PC-3 (cell line): ENCODE measurements around the gene FXYD5. TPM values are rescaled to one million over a fixed set of nuclear protein-coding genes. Genes with fewer than 3 reads are reported as not detected.

Experiments used
- ATAC-seq: fragments of 200-7000 bp; cut with Tn5 transposase; 2 replicates; pipeline ENCODE4 v1.9.1; 2020; ENCODE audit warnings: mild to moderate bottlenecking, moderate library complexity
- BruUV-seq: library from RNA; stranded (reverse); fragments of 400-500 nt; replicated peaks from 2 replicates; lab custom pipeline; 2021; lab: Mats Ljungman, UMichigan
- CTCF ChIA-PET: fragments of 300-600 bp; sonication (Branson Sonifier 250); formaldehyde crosslinking; loops from one replicate; lab custom pipeline; 2022; ENCODE audit warnings: antibody characterized with exemption; lab: Charles Lee
- POLR2A ChIA-PET: fragments of 300-600 bp; sonication (Branson Sonifier 250); formaldehyde crosslinking; loops from one replicate; lab custom pipeline; 2022; ENCODE audit warnings: antibody characterized with exemption; ENCODE audit not compliant: unreplicated experiment; lab: Charles Lee
- DNase-seq: peaks from one replicate; pipeline ENCODE4 v3.0.0-alpha.2; 2015
- H2AFZ ChIP-seq: fragments of 300-600 bp; sonication (generic); 2 replicates; pipeline ENCODE4 v1.6.0; 2016; ENCODE audit warnings: antibody characterized with exemption, low read length
- H3F3A ChIP-seq: fragments of 300-600 bp; sonication (generic); one replicate; pipeline ENCODE4 v1.6.0; 2017; ENCODE audit warnings: antibody characterized with exemption, low read length, control low read depth, mild to moderate bottlenecking; ENCODE audit not compliant: unreplicated experiment
- H3K27ac ChIP-seq: fragments of 300-600 bp; sonication (generic); 2 replicates; pipeline ENCODE4 v1.5.1; 2016; ENCODE audit warnings: mild to moderate bottlenecking, low read length
- H3K27me3 ChIP-seq: fragments of 300-600 bp; sonication (generic); 2 replicates; pipeline ENCODE4 v1.6.1; 2016; ENCODE audit warnings: low read length, mixed read lengths
- H3K36me3 ChIP-seq: fragments of 300-600 bp; sonication (generic); 2 replicates; pipeline ENCODE4 v1.6.1; 2016; ENCODE audit warnings: low read depth, mixed run types, low read length, mixed read lengths
- H3K4me1 ChIP-seq: fragments of 300-600 bp; sonication (generic); 2 replicates; pipeline ENCODE4 v1.5.1; 2016; ENCODE audit warnings: low read length; ENCODE audit not compliant: insufficient read depth
- H3K4me2 ChIP-seq: fragments of 300-600 bp; sonication (generic); 2 replicates; pipeline ENCODE4 v1.6.0; 2016; ENCODE audit warnings: low read length
- H3K4me3 ChIP-seq: fragments of 300-600 bp; sonication (generic); 2 replicates; pipeline ENCODE4 v1.5.1; 2016; ENCODE audit warnings: mild to moderate bottlenecking, low read length, mixed read lengths
- H3K79me2 ChIP-seq: fragments of 300-600 bp; sonication (generic); 2 replicates; pipeline ENCODE4 v1.6.1; 2017; ENCODE audit warnings: low read length, mixed read lengths
- H3K9ac ChIP-seq: fragments of 300-600 bp; sonication (generic); 2 replicates; pipeline ENCODE4 v1.6.0; 2016; ENCODE audit warnings: mild to moderate bottlenecking, low read length
- H3K9me2 ChIP-seq: fragments of 300-600 bp; sonication (generic); replicated peaks from 2 replicates; pipeline ENCODE4 v1.6.1; 2016; ENCODE audit warnings: mixed run types, low read length, mixed read lengths
- H3K9me3 ChIP-seq: fragments of 300-600 bp; sonication (generic); 2 replicates; pipeline ENCODE4 v1.6.1; 2016; ENCODE audit warnings: low read length, mixed read lengths
- H4K20me1 ChIP-seq: fragments of 300-600 bp; sonication (generic); 2 replicates; pipeline ENCODE4 v1.6.1; 2016; ENCODE audit warnings: low read length, mixed read lengths
- EZH2 ChIP-seq: fragments of 300-600 bp; sonication (generic); IDR thresholded peaks from one replicate; pipeline ENCODE4 v1.6.1; 2017; ENCODE audit warnings: antibody characterized with exemption, mild to moderate bottlenecking, low read length; ENCODE audit not compliant: unreplicated experiment
- EZH2phosphoT487 ChIP-seq: fragments of 300-600 bp; sonication (generic); IDR thresholded peaks from 2 replicates; pipeline ENCODE4 v1.6.1; 2018; ENCODE audit warnings: mild to moderate bottlenecking, antibody characterized with exemption, low read length, borderline replicate concordance
- intact Hi-C: fragments of 100-400 bp; cut with micrococcal nuclease; formaldehyde crosslinking; loops from 2 replicates; pipeline ENCODE4 v1.9.0; 2023
- total RNA-seq: library from RNA; depleted of rRNA; stranded (reverse); fragments of >200 nt; gene quantifications from 2 replicates; pipeline ENCODE4 v1.2.3, GENCODE V29; 2014
- TF ChIP-seq, protein P1 (sequence below): fragments of 300-600 bp; sonication (generic); conservative IDR thresholded peaks from 2 replicates; pipeline ENCODE4 v1.5.1; 2017; ENCODE audit warnings: antibody characterized with exemption, low read depth, mild to moderate bottlenecking, low read length

Gene FXYD5
- total RNA-seq, 1 experiment from 2014 or later, result 123 TPM

DNA sequence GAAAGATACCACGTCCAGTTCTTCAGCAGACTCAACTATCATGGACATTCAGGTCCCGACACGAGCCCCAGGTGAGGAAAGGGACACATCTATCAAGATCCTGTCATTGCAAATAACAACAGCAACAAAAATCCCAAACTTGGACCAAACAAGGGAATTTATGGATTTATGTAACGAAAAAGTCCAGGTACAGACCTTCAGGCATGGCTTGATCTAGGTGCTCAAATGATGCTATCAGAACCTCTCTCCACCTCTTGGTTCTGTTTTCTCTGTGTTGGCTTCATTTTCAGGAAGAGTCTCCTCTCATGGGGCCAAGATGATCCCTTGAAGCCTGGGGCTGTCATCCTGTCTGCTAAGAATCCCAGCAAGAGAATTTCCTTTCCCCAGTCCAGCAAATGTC, 2.9 kb downstream of the FXYD5 start:
- H3K27ac ChIP-seq, result no peak overlapping the region
- H3K36me3 ChIP-seq, result peaks cover 39% of the 10 kb centered on the region
- H3K9ac ChIP-seq, result no peak overlapping the region
- H3F3A ChIP-seq, result no peaks in the 10 kb centered on the region
- ChIA-PET POLR2A (no interaction called here), CTCF (no interaction called here)
- DNase-seq, result no peak
- no peaks in the 10 kb centered on the region for H3K27me3 ChIP-seq
- no peak overlapping the region for H2AFZ ChIP-seq
- no peak for ATAC-seq
- BruUV-seq, result no TSS peak
- H3K4me3 ChIP-seq, result no peak overlapping the region
- peaks cover 14% of the 10 kb centered on the region for H3K4me1 ChIP-seq
- H3K9me2 ChIP-seq, result no peaks in the 10 kb centered on the region
- peaks cover 13% of the 10 kb centered on the region; the same call in 1 of the 2 replicates for H4K20me1 ChIP-seq
- no peaks in the 10 kb centered on the region for H3K9me3 ChIP-seq
- H3K79me2 ChIP-seq, result peaks cover 34% of the 10 kb centered on the region
- H3K4me2 ChIP-seq, result no peak overlapping the region
- intact Hi-C loops, result no loop called here
- TF ChIP-seq EZH2 (no peak), EZH2phosphoT487 (no peak)
- TF ChIP-seq, protein P1, sequence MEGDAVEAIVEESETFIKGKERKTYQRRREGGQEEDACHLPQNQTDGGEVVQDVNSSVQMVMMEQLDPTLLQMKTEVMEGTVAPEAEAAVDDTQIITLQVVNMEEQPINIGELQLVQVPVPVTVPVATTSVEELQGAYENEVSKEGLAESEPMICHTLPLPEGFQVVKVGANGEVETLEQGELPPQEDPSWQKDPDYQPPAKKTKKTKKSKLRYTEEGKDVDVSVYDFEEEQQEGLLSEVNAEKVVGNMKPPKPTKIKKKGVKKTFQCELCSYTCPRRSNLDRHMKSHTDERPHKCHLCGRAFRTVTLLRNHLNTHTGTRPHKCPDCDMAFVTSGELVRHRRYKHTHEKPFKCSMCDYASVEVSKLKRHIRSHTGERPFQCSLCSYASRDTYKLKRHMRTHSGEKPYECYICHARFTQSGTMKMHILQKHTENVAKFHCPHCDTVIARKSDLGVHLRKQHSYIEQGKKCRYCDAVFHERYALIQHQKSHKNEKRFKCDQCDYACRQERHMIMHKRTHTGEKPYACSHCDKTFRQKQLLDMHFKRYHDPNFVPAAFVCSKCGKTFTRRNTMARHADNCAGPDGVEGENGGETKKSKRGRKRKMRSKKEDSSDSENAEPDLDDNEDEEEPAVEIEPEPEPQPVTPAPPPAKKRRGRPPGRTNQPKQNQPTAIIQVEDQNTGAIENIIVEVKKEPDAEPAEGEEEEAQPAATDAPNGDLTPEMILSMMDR, result no peak

DNA sequence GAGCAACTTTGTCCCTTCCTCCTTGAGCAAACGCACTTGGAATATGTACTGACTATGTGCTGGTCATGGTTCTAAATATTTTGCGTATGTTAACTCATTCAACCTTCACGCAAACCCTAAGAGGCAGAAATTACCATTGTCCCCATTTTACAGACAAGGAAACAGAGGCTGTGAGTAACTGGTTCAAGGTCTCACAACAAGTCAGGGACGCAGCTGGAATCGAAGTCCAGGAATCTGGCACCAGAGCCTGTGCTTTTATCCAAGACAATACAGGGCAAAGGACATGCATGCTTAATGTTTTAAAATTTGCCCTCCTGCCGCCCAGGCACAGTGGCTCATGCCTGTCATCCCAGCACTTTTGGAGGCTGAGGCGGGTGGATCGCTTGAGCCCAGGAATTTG, 5.1 kb downstream of the FXYD5 start:
- Histone ChIP-seq H3K79me2 (peaks cover 33% of the 10 kb centered on the region), H3K4me3 (no peak overlapping the region), H4K20me1 (peaks cover 13% of the 10 kb centered on the region; the same call in 1 of the 2 replicates), H2AFZ (no peak overlapping the region), H3K27me3 (no peaks in the 10 kb centered on the region), H3K27ac (no peak overlapping the region), H3K9me2 (no peaks in the 10 kb centered on the region), H3K4me2 (no peak overlapping the region), H3K36me3 (peaks cover 60% of the 10 kb centered on the region), H3F3A (no peaks in the 10 kb centered on the region), H3K4me1 (peaks cover 10% of the 10 kb centered on the region), H3K9ac (no peak overlapping the region), H3K9me3 (peaks cover 5% of the 10 kb centered on the region; the same call in 1 of the 2 replicates)
- ChIA-PET POLR2A (no interaction called here), CTCF (no interaction called here)
- ATAC-seq, result no peak
- no peak for DNase-seq
- no TSS peak for BruUV-seq
- intact Hi-C loops, result no loop called here
- TF ChIP-seq EZH2phosphoT487 (no peak), EZH2 (no peak)
- TF ChIP-seq, protein P1, result no peak

DNA sequence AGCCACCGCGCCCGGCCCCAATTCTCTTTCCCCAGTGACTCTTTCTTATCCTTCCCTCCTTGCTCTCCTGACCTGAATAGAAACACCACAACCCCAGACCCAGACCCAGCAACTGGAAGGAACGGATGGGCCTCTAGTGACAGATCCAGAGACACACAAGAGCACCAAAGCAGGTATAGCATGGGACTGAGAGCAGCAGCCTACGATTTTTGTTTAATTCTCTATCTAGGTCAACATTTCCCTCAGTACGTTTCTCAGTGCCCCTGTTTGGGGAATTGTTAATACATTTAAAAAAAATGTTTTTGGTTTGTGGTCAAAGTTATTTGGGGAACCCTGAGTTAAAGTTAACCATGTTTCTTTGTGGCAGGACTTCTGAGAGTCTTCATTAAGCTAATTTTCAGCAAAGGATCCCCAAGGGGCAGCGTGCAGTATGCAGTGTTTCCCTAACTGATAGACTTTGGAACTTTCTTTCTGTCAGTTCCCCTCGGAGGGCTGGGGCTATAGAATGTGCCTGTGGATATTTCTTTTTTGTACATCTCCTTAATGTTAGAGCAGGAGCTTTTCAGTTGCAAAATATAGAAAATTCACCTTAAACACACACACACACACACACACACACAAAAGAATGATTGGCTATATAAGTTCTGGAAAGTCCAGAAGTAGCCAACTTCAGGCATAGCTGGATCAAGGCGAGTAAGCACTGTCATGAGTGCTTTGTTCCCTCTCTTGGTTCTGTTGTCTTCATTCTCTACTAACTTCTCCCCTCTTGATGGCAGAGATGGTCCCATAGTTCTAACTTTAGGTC, 6.3 kb downstream of the FXYD5 start:
- Histone ChIP-seq H3K4me1 (peaks cover 7% of the 10 kb centered on the region), H3K27me3 (no peaks in the 10 kb centered on the region), H3K9ac (no peak overlapping the region), H3K4me3 (no peak overlapping the region), H3K9me2 (no peaks in the 10 kb centered on the region), H3K36me3 (peaks cover 72% of the 10 kb centered on the region), H2AFZ (no peak overlapping the region), H3K27ac (no peak overlapping the region), H3F3A (no peaks in the 10 kb centered on the region), H3K4me2 (no peak overlapping the region), H4K20me1 (peaks cover 7% of the 10 kb centered on the region; the same call in 1 of the 2 replicates), H3K79me2 (peaks cover 20% of the 10 kb centered on the region), H3K9me3 (peaks cover 5% of the 10 kb centered on the region; the same call in 1 of the 2 replicates)
- TF ChIP-seq EZH2phosphoT487 (no peak), EZH2 (no peak)
- TF ChIP-seq, protein P1, result no peak
- ChIA-PET POLR2A (no interaction called here), CTCF (no interaction called here)
- BruUV-seq, result no TSS peak
- no peak for ATAC-seq
- DNase-seq, result no peak
- intact Hi-C loops, result no loop called here
